RWPE2 (cell line): ENCODE measurements around the gene HOXA9.

Source experiments
- ATAC-seq: fragments of 200-7000 bp; cut with Tn5 transposase; 3 replicates; pipeline ENCODE4 v1.9.1; 2021; ENCODE audit warnings: low read depth
- DNase-seq: peaks from one replicate; pipeline ENCODE4 v3.0.0-alpha.2; 2020; ENCODE audit warnings: low spot score
- H3K27ac ChIP-seq: fragments of 450-650 bp; 2 replicates; pipeline ENCODE4 v1.5.1; 2017; ENCODE audit warnings: mild to moderate bottlenecking; ENCODE audit not compliant: poor library complexity, severe bottlenecking
- H3K27me3 ChIP-seq: fragments of 250-450 bp; sonication (Bioruptor Pico); 2 replicates; pipeline ENCODE4 v1.5.1; 2021; ENCODE audit warnings: mild to moderate bottlenecking, moderate library complexity; ENCODE audit not compliant: insufficient read depth, poor library complexity, severe bottlenecking
- H3K36me3 ChIP-seq: fragments of 250-450 bp; sonication (Bioruptor Pico); 2 replicates; pipeline ENCODE4 v1.5.1; 2020; ENCODE audit warnings: low read depth, mild to moderate bottlenecking, moderate library complexity
- H3K4me1 ChIP-seq: fragments of 250-450 bp; sonication (Bioruptor Pico); 2 replicates; pipeline ENCODE4 v1.5.1; 2021; ENCODE audit warnings: mild to moderate bottlenecking, moderate library complexity; ENCODE audit not compliant: insufficient read depth, poor library complexity, severe bottlenecking
- H3K4me3 ChIP-seq: fragments of 250-450 bp; sonication (Bioruptor Pico); 2 replicates; pipeline ENCODE4 v1.5.1; 2021; ENCODE audit warnings: mild to moderate bottlenecking, moderate library complexity; ENCODE audit not compliant: severe bottlenecking
- H3K9me3 ChIP-seq: fragments of 250-450 bp; sonication (Bioruptor Pico); 2 replicates; pipeline ENCODE4 v1.5.1; 2021; ENCODE audit warnings: mild to moderate bottlenecking, moderate library complexity; ENCODE audit not compliant: severe bottlenecking
- TF ChIP-seq, protein P1 (sequence below): fragments of 450-650 bp; IDR thresholded peaks from one replicate; pipeline ENCODE4 v1.5.1; 2017; ENCODE audit warnings: mild to moderate bottlenecking, moderate library complexity; ENCODE audit not compliant: poor library complexity, severe bottlenecking

The HOXA9 gene

DNA sequence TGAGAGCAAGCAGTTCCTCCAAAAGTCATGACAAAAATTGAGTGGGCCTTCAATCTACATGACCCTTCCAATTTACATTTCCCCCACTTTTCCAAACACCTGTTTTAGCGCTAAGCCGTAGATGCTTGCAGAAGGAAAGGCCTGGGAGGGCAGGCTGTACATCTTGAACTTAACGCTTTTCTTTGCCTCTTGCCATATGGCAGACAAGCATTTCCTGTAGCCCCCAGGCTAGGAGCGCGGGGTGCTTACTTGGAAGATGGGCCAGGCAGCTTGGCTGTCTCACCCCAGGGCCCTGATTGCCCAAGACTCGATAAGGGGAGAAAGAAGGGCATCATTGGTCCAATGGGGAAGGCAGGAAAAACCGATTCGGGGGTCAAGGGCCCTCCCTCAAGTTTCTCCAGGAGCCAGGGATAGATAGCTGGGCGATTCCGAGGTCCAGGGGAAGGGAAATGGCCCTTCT, 7.0 kb upstream of the HOXA9 start:
- peak; percentile 80 for DNase-seq
- Histone ChIP-seq H3K4me3 (peak overlapping the region; percentile 54), H3K27me3 (no peaks in the 10 kb centered on the region), H3K4me1 (peaks cover 25% of the 10 kb centered on the region), H3K9me3 (no peaks in the 10 kb centered on the region), H3K27ac (peak overlapping the region; percentile 93), H3K36me3 (peaks cover 6% of the 10 kb centered on the region; the same call in 1 of the 2 replicates)
- no peak for ATAC-seq
- TF ChIP-seq, protein P1, sequence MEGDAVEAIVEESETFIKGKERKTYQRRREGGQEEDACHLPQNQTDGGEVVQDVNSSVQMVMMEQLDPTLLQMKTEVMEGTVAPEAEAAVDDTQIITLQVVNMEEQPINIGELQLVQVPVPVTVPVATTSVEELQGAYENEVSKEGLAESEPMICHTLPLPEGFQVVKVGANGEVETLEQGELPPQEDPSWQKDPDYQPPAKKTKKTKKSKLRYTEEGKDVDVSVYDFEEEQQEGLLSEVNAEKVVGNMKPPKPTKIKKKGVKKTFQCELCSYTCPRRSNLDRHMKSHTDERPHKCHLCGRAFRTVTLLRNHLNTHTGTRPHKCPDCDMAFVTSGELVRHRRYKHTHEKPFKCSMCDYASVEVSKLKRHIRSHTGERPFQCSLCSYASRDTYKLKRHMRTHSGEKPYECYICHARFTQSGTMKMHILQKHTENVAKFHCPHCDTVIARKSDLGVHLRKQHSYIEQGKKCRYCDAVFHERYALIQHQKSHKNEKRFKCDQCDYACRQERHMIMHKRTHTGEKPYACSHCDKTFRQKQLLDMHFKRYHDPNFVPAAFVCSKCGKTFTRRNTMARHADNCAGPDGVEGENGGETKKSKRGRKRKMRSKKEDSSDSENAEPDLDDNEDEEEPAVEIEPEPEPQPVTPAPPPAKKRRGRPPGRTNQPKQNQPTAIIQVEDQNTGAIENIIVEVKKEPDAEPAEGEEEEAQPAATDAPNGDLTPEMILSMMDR: no peak

DNA sequence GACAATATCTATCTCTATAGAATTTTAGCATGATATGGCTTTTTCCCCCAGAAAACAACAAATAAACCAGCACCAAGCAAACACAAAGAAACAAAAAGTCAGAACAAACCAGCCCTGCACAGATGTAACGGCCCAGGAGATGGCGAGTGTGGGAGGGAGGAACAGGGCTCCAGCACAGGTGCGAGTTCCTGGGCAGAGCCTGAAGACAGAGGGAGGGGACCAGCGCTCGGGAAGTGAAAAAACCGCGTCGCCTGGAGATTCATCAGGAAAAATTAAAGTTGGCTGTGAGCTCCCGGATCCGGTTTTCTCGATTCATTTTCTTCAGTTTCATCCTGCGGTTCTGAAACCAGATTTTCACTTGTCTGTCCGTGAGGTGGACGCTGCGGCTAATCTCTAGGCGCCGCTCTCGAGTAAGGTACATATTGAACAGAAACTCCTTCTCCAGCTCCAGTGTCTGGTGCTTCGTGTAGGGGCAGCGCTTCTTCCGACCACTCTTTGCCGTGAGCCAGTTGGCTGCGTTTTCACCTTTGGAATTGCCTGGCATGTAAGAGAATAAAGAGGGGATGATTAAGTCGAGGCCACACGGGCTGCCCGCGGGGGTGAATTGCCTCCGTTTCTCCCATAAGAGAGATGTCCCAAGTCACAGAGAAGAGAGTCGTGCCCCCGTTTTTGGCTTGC, 6.4 kb upstream of the HOXA9 start:
- H3K27ac ChIP-seq: peak overlapping the region; percentile 93
- peak; percentile 63 for DNase-seq
- H3K27me3 ChIP-seq: no peaks in the 10 kb centered on the region
- H3K36me3 ChIP-seq: peaks cover 6% of the 10 kb centered on the region; the same call in 1 of the 2 replicates
- no peaks in the 10 kb centered on the region for H3K9me3 ChIP-seq
- ATAC-seq: 0 out of 3 replicates have a peak, but pooled peaks have one; percentile 9
- peaks cover 20% of the 10 kb centered on the region for H3K4me1 ChIP-seq
- TF ChIP-seq, protein P1: peak; percentile 7
- peak overlapping the region; percentile 54 for H3K4me3 ChIP-seq

DNA sequence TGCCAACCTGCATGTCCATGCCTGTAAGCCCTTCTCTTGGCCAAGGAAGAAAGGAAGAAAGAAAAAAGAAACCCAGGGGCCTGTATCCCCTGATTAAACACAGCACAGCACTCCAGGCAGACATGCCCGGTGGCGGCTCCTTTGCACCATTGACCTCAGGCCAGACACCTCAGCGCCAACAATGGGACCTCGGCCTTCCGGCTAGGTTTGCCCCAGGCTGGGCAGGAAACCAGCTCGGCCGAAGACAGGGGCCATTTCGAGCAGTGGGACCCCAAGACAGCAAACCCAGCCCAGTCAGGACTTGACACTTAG, 5.9 kb upstream of the HOXA9 start:
- ATAC-seq: no peak
- peak overlapping the region; percentile 54 for H3K4me3 ChIP-seq
- peaks cover 15% of the 10 kb centered on the region for H3K4me1 ChIP-seq
- peak; percentile 72 for DNase-seq
- H3K27ac ChIP-seq: peak overlapping the region; percentile 93
- H3K9me3 ChIP-seq: no peaks in the 10 kb centered on the region
- peaks cover 6% of the 10 kb centered on the region; the same call in 1 of the 2 replicates for H3K36me3 ChIP-seq
- TF ChIP-seq, protein P1: no peak
- no peaks in the 10 kb centered on the region for H3K27me3 ChIP-seq

DNA sequence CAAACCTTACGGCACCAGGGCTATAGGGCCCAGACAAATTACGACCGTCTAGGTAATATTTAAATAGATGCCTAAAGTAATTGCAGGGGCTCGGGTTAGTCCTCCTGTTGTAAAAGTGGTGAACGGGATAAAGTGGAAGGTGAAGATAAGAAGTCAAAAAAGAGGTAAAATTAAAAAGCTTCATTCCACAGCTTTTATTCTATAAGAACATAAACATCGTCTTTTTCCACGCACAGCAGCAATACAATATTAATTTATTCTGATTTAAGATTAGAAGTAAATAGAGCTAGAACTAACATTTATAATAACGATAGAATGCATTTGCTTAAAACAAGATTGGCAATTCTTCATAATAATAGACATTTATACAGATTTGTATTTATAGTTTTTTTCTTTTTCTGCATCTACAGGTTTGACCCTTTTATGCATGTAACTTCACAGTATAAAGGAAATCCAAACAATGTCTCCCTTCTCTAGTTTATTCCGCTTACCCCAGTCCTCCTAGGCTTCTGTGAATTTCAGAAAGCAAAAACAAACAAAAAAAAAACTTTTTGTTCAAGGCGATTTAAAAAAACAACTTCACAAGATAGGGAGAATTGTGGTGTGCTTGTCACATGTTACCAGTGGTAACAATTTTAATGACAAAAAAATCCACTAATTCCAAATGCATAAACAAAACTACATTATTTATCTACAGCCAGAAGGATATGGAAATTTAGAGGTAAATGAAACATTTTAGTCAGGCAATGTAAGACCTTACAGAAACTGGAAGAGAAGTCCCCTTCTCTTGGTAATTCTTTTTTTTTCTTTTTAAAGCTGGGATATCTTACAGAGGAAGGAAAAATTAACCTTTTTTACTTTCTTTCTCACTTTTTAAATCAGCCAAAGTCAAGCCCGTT, 5.3 kb upstream of the HOXA9 start:
- no peak for DNase-seq
- Histone ChIP-seq H3K27ac (peak overlapping the region; percentile 93), H3K9me3 (no peaks in the 10 kb centered on the region), H3K36me3 (peaks cover 6% of the 10 kb centered on the region; the same call in 1 of the 2 replicates), H3K4me3 (peak overlapping the region; percentile 54), H3K27me3 (no peaks in the 10 kb centered on the region), H3K4me1 (peaks cover 13% of the 10 kb centered on the region)
- ATAC-seq: no peak
- TF ChIP-seq, protein P1: no peak
